CD14-positive monocyte (primary cell): ENCODE data around the gene TULP1. TPM values are rescaled to one million over a fixed set of nuclear protein-coding genes. Genes with fewer than 3 reads are reported as not detected.
A peak's percentile ranks its signal among the peaks of the same experiment; 100 is the strongest.

Experiments used
- DNase-seq, 3 donors: peaks; one replicate each; pipeline ENCODE4 v3.0.0-alpha.2; 2011 to 2022
- H2AFZ ChIP-seq: 2 replicates; pipeline ENCODE4 v1.6.0; 2012; ENCODE audit warnings: mild to moderate bottlenecking, low read depth, low read length, inconsistent platforms; ENCODE audit not compliant: insufficient read depth, poor library complexity, severe bottlenecking
- H3K27ac ChIP-seq, 2 donors: 1 replicate in 1 of 2; 2 replicates in 1 of 2; pipeline ENCODE4 v1.5.1; 2012 to 2013; ENCODE audit warnings: low read length in 2 of 2, control low read depth in 1 of 2, inconsistent platforms in 1 of 2, low read depth in 1 of 2, mild to moderate bottlenecking in 1 of 2
- H3K27me3 ChIP-seq, 2 donors: one replicate each; pipeline versions ENCODE4 v1.6.0 to v1.6.1; 2011 to 2013; ENCODE audit warnings: low read length in 2 of 2; ENCODE audit not compliant: control insufficient read depth in 2 of 2, insufficient read depth in 2 of 2
- H3K36me3 ChIP-seq, 2 donors: replicated peaks in 1 of 2; 1 replicate in 1 of 2; 2 replicates in 1 of 2; pipeline versions ENCODE4 v1.5.1 to v1.6.1; 2012 to 2013; ENCODE audit warnings: low read length in 2 of 2, control low read depth in 1 of 2, inconsistent platforms in 1 of 2, mild to moderate bottlenecking in 1 of 2; ENCODE audit not compliant: insufficient read depth in 2 of 2, control insufficient read depth in 1 of 2
- H3K4me1 ChIP-seq, 2 donors: 1 replicate in 1 of 2; 2 replicates in 1 of 2; pipeline versions ENCODE4 v1.5.1 to v1.6.1; 2012 to 2013; ENCODE audit warnings: low read length in 2 of 2, control low read depth in 1 of 2, inconsistent platforms in 1 of 2, mild to moderate bottlenecking in 1 of 2, moderate library complexity in 1 of 2; ENCODE audit not compliant: insufficient read depth in 2 of 2, control insufficient read depth in 1 of 2
- H3K4me2 ChIP-seq: replicated peaks from 2 replicates; pipeline ENCODE3; 2012; ENCODE audit warnings: low read length, moderate library complexity, mild to moderate bottlenecking; ENCODE audit not compliant: poor library complexity, severe bottlenecking; ENCODE audit errors: extremely low read depth
- H3K4me3 ChIP-seq, 3 experiments: fragments of 200-600 bp in 1 of 3; sonication (generic) in 1 of 3; replicated peaks in 1 of 3; 1 replicate in 2 of 3; 2 replicates in 1 of 3; pipeline ENCODE4 v1.5.1; 2011 to 2013; ENCODE audit warnings: low read length in 3 of 3, mild to moderate bottlenecking in 3 of 3, control low read depth in 2 of 3, low read depth in 2 of 3, inconsistent platforms in 1 of 3, moderate library complexity in 1 of 3
- H3K79me2 ChIP-seq: 2 replicates; pipeline ENCODE4 v1.6.0; 2012; ENCODE audit warnings: mild to moderate bottlenecking, control low read depth, inconsistent platforms, low read length, moderate library complexity; ENCODE audit not compliant: insufficient read depth
- H3K9ac ChIP-seq: 2 replicates; pipeline ENCODE4 v1.6.0; 2017; ENCODE audit warnings: low read length, mild to moderate bottlenecking; ENCODE audit not compliant: insufficient read depth, poor library complexity, severe bottlenecking
- H3K9me3 ChIP-seq, 2 donors: replicated peaks in 1 of 2; 1 replicate in 1 of 2; 2 replicates in 1 of 2; pipeline versions ENCODE4 v1.5.1 to v1.6.1; 2012 to 2013; ENCODE audit warnings: low read length in 2 of 2, control low read depth in 1 of 2; ENCODE audit not compliant: control insufficient read depth in 1 of 2, insufficient read depth in 1 of 2
- H4K20me1 ChIP-seq: 2 replicates; pipeline ENCODE4 v1.6.0; 2012; ENCODE audit warnings: mild to moderate bottlenecking, low read length, control low read depth, moderate library complexity; ENCODE audit not compliant: insufficient read depth
- H3K27ac Mint-ChIP-seq, 7 donors: one replicate each; pipeline ENCODE4 v1.8.0; 2020; ENCODE audit warnings: mild to moderate bottlenecking in 7 of 7, mixed read lengths in 7 of 7, moderate library complexity in 6 of 7, inconsistent platforms in 2 of 7
- H3K27me3 Mint-ChIP-seq, 3 donors: one replicate each; pipeline ENCODE4 v1.8.0; 2021 to 2022; ENCODE audit warnings: low read depth in 3 of 3, mild to moderate bottlenecking in 3 of 3, mixed read lengths in 3 of 3, moderate library complexity in 3 of 3, inconsistent platforms in 1 of 3
- H3K36me3 Mint-ChIP-seq, 2 donors: one replicate each; pipeline ENCODE4 v1.8.0; 2020; ENCODE audit warnings: mixed read lengths in 2 of 2, inconsistent platforms in 1 of 2, mild to moderate bottlenecking in 1 of 2
- H3K4me1 Mint-ChIP-seq: one replicate; pipeline ENCODE4 v1.8.0; 2020; ENCODE audit warnings: mild to moderate bottlenecking, mixed read lengths
- H3K4me3 Mint-ChIP-seq, 2 donors: one replicate each; pipeline ENCODE4 v1.8.0; 2020; ENCODE audit warnings: mild to moderate bottlenecking in 2 of 2, mixed read lengths in 2 of 2, moderate library complexity in 1 of 2
- H3K9me3 Mint-ChIP-seq, 7 donors: one replicate each; pipeline ENCODE4 v1.8.0; 2020 to 2022; ENCODE audit warnings: mixed read lengths in 7 of 7, mild to moderate bottlenecking in 6 of 7, moderate library complexity in 6 of 7, inconsistent platforms in 2 of 7
- WGBS: methylation state at CpG from one replicate; pipeline ENCODE4 v1.1.5; 2013; ENCODE audit warnings: missing lambda C conversion rate; ENCODE audit not compliant: insufficient coverage; 5-methylcytosine and 5-hydroxymethylcytosine counted together
- intact Hi-C, 2 donors: fragments of 100-400 bp; cut with micrococcal nuclease; formaldehyde crosslinking; loops; one replicate each; pipeline versions ENCODE4 v1.15.0 to v1.15.1; 2023
- polyA plus RNA-seq, 3 donors: library from polyadenylated mRNA; depleted of rRNA in 1 of 3; unstranded in 2 of 3; stranded (reverse) in 1 of 3; fragments of 300-500 nt in 2 of 3; fragments of >200 nt in 1 of 3; fragmentation: Illumina TruSeq in 2 of 3; gene quantifications; 1 replicate in 2 of 3; 2 replicates in 1 of 3; pipeline ENCODE4 v1.2.3, GENCODE V29; 2012 to 2021
- TF ChIP-seq, protein P1 (sequence below): fragments of 200-600 bp; IDR thresholded peaks from one replicate; pipeline ENCODE4 v1.8.0; 2022; ENCODE audit warnings: antibody characterized with exemption, mild to moderate bottlenecking

TULP1 gene
- polyA plus RNA-seq, 3 donors, result not detected

DNA sequence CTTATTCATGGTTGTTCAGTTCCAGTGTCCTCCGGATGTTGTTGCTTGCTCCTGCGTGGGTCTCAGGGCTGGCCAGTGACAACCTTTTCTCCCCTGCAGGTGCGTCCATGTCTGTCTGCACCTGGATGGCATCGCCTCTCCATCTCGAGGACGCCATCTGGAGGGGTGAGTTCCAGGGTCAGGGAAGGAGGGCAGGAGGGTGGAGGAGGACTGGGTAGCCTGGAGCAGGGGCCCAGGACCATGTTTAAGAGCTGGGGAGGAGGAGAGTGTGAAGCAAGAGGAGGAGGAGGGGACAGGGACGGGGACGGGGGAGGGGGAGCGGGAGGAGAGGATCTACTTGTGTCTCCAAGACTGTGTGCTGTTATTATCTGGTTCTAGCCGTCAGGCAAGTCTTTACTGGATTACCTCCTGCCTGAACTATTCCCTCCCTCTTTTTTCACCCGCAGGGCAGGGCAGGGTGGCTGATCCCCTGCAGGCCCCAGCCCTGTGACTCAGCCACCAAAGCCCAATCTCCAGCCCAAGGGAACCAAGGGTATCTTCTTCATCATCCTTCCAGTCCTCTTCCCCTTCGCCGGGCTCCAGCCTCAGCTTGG is 32.2 kb upstream of the TULP1 start:
- Histone ChIP-seq H3K27me3 (no peaks in the 10 kb centered on the region), H3K9me3 (peaks cover 0 to 5% of the 10 kb centered on the region in 2 donors), H3K36me3 (no peaks in the 10 kb centered on the region), H3K4me1 (no peaks in the 10 kb centered on the region), H3K9ac (no peak overlapping the region), H3K4me2 (no peak overlapping the region), H3K4me3 (no peak overlapping the region), H4K20me1 (no peaks in the 10 kb centered on the region), H3K27ac (no peak overlapping the region), H3K79me2 (no peaks in the 10 kb centered on the region), H2AFZ (no peak overlapping the region)
- TF ChIP-seq, protein P1, sequence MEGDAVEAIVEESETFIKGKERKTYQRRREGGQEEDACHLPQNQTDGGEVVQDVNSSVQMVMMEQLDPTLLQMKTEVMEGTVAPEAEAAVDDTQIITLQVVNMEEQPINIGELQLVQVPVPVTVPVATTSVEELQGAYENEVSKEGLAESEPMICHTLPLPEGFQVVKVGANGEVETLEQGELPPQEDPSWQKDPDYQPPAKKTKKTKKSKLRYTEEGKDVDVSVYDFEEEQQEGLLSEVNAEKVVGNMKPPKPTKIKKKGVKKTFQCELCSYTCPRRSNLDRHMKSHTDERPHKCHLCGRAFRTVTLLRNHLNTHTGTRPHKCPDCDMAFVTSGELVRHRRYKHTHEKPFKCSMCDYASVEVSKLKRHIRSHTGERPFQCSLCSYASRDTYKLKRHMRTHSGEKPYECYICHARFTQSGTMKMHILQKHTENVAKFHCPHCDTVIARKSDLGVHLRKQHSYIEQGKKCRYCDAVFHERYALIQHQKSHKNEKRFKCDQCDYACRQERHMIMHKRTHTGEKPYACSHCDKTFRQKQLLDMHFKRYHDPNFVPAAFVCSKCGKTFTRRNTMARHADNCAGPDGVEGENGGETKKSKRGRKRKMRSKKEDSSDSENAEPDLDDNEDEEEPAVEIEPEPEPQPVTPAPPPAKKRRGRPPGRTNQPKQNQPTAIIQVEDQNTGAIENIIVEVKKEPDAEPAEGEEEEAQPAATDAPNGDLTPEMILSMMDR, result no peak
- intact Hi-C loops, result no loop called here
- peaks cover 3 to 8% (median 5%) of the 10 kb centered on the region in 3 donors for H3K27me3 Mint-ChIP-seq
- H3K4me1 Mint-ChIP-seq, result peaks cover 4% of the 10 kb centered on the region
- H3K27ac Mint-ChIP-seq, result no peak overlapping the region
- WGBS, result 98% methylated on average over 9 of the region's 13 CpGs
- H3K4me3 Mint-ChIP-seq, result no peak overlapping the region
- no peak for DNase-seq
- peaks cover 2 to 15% (median 5%) of the 10 kb centered on the region in 7 donors for H3K9me3 Mint-ChIP-seq
- no peaks in the 10 kb centered on the region for H3K36me3 Mint-ChIP-seq

DNA sequence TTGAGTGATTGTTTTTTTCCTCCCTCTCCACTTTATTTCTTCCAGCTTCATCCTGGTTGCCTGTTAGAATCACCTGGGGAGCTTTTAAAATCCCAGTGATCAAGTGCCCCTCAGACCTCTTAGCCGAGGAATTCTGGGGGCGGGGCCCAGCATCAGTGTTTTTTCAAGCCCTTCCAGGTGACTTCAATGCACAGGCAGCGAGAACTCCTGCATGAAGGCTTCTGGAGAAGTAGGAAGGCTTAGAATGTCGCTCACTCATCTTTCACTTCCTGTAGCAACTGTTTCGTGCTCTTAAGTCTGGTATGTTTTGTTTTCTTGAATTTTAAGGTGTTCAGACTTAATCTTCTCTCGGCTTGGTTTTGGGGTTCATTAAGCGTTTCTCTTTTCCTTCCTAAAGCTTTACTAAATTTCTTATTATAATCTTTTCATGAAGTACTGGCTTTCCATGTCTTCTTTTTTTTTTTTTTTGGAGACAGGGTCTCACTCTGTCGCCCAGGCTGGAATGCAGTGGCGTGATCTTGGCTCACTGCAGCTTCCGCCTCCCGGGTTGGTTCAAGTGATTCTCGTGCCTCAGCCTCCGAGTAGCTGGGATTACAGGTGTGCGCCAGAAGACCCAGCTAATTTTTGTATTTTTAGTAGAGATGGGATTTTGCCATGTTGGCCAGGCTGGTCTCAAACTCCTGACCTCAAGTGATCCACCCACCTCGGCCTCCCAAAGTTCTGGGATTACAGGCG is 30.9 kb upstream of the TULP1 start:
- Mint-ChIP-seq H3K4me1 (peaks cover 4% of the 10 kb centered on the region), H3K9me3 (peaks cover 0 to 8% (median 4%) of the 10 kb centered on the region in 7 donors), H3K27ac (peak overlapping the region in 1 of 7 donors; percentile 25), H3K4me3 (no peak overlapping the region), H3K36me3 (no peaks in the 10 kb centered on the region), H3K27me3 (peaks cover 3 to 10% (median 5%) of the 10 kb centered on the region in 3 donors)
- DNase-seq, result no peak
- no peaks in the 10 kb centered on the region for H3K27me3 ChIP-seq
- H3K4me3 ChIP-seq, result no peak overlapping the region
- H3K36me3 ChIP-seq, result no peaks in the 10 kb centered on the region
- H4K20me1 ChIP-seq, result no peaks in the 10 kb centered on the region
- H3K79me2 ChIP-seq, result no peaks in the 10 kb centered on the region
- no peaks in the 10 kb centered on the region for H3K9me3 ChIP-seq
- WGBS, result 93% methylated on average over 7 of the region's 16 CpGs
- H3K9ac ChIP-seq, result no peak overlapping the region
- H3K4me1 ChIP-seq, result no peaks in the 10 kb centered on the region
- H3K4me2 ChIP-seq, result no peak overlapping the region
- TF ChIP-seq, protein P1, result no peak
- H3K27ac ChIP-seq, result no peak overlapping the region
- H2AFZ ChIP-seq, result no peak overlapping the region
- intact Hi-C loops, result no loop called here
